ENCODE results near the gene GTPBP2.
"Not testable (repeated sequence)": the region's sequence is repeated elsewhere in the genome, so short reads cannot be mapped to it uniquely, and the experiment has no call there.

GTPBP2 gene

GRCh38 chr6:43629104-43629504, at the start of gene GTPBP2:
GTPBP2 (minus strand) TSS chr6:43629264; CDS start chr6:43629162, 102 bp downstream.
- peak; percentile 99 for DNase-seq

- no peak for DNase-seq
Measured at GRCh38 chr6:43678341-43678740, 49.3 kb upstream of the GTPBP2 start.

- DNase-seq = no peak
Measured at GRCh38 chr6:43677759-43678158, 48.7 kb upstream of the GTPBP2 start.

- DNase-seq = no peak
Measured at GRCh38 chr6:43676962-43677606, 48.0 kb upstream of the GTPBP2 start.

- DNase-seq = no peak
Measured at GRCh38 chr6:43674921-43675320, 45.9 kb upstream of the GTPBP2 start.

GRCh38 chr6:43674291-43674690, 45.2 kb upstream of the GTPBP2 start:
- no peak for DNase-seq

- peak; percentile 56 to 87 for DNase-seq
Measured at GRCh38 chr6:43673444-43674084, 44.5 kb upstream of the GTPBP2 start.

- DNase-seq = peak in 1 of 2 experiments; percentile 53
Measured at GRCh38 chr6:43671801-43672690, 43.0 kb upstream of the GTPBP2 start.

- DNase-seq = no peak
Measured at GRCh38 chr6:43671011-43671800, 42.1 kb upstream of the GTPBP2 start.

- DNase-seq = no peak
Measured at GRCh38 chr6:43670623-43670986, 41.5 kb upstream of the GTPBP2 start.

GRCh38 chr6:43669922-43670622, 41.0 kb upstream of the GTPBP2 start:
- DNase-seq = no peak

GRCh38 chr6:43669050-43669921, 40.2 kb upstream of the GTPBP2 start:
- peak in 1 of 2 experiments; percentile 58 for DNase-seq

GRCh38 chr6:43668151-43669028, 39.3 kb upstream of the GTPBP2 start:
- DNase-seq = no peak

GRCh38 chr6:43667245-43668150, 38.4 kb upstream of the GTPBP2 start:
- DNase-seq = peak; percentile 61 to 74

- DNase-seq = no peak
Measured at GRCh38 chr6:43666196-43666920, 37.3 kb upstream of the GTPBP2 start.

GRCh38 chr6:43665376-43665775, 36.3 kb upstream of the GTPBP2 start:
- DNase-seq = no peak

GRCh38 chr6:43662948-43663347, 33.9 kb upstream of the GTPBP2 start:
- not testable (repeated sequence) for DNase-seq

GRCh38 chr6:43658161-43658560, 29.1 kb upstream of the GTPBP2 start:
- no peak for DNase-seq
